GM19193 (cell line): ENCODE results near the gene PODXL2.

ENCODE experiments used
- POLR2A ChIP-seq: IDR thresholded peaks from 4 replicates; pipeline ENCODE4 v1.6.1; 2011; ENCODE audit not compliant: insufficient read depth, insufficient read length; ENCODE audit errors: extremely low read depth

Gene PODXL2

GRCh38 chr3:127692501-127693335 lies 63.7 kb downstream of the PODXL2 start:
- no peak for TF ChIP-seq POLR2A

DNA sequence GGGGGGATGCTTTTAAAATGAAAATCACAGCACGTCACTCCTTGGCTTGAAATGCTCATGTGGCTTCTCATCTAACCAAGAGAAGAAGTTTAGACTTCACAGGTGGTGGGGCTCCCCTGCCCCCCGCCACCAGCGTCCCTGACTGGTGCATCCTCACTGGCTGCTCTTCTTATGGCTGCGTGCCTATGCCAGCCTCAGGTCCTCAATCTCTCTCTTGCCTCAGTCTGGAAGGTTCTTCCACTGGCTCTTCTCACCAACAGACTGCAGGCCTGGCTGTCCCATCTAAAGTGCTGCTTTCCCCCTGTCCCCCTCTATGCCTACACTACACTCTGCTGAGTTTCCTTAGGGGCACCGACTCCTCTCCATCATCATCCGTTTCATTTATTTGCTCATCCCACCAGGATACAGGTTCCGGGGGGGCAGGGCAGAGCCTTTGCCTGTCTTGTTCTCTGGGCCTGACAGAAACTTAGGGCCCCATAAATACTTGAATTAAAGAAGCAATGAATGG lies 64.4 kb downstream of the PODXL2 start:
- no peak for TF ChIP-seq POLR2A

DNA sequence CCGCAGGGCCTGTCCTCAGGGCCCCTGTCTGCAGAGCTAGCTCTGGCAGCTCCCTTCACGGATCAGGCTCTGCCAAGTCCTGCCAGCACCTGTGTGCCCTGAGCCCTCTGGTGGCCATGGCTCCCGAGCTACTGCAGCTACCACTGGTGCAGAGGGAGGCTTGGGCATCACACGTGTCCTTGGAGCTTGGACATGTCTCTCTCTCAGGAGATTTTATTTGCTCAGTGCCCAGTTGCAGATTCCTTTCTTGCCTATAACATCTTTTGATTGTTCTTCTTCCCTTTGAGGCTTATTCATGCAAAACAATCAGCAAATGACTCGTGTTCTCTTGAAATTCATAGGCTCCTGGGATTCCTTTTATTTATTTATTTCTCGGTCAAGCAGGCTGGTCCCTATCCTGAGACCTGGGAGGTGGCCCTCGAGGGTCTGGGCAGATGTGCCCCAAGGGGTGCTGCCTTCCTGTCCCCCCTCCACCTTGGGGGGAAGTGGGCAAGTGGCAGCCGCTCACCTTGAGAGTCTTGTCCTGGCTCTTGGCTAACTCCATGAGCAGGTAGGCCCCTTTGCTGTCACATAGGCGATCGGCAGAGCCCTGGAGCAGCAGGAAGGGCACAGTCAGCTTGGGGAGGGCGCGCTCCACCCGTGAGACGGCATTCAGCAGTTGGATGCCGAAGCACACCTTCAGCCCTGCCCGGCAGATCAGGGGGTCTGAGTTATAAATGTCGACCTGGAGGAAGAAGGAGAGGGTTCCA lies 65.7 kb downstream of the PODXL2 start:
- peak; percentile 21 for TF ChIP-seq POLR2A

DNA sequence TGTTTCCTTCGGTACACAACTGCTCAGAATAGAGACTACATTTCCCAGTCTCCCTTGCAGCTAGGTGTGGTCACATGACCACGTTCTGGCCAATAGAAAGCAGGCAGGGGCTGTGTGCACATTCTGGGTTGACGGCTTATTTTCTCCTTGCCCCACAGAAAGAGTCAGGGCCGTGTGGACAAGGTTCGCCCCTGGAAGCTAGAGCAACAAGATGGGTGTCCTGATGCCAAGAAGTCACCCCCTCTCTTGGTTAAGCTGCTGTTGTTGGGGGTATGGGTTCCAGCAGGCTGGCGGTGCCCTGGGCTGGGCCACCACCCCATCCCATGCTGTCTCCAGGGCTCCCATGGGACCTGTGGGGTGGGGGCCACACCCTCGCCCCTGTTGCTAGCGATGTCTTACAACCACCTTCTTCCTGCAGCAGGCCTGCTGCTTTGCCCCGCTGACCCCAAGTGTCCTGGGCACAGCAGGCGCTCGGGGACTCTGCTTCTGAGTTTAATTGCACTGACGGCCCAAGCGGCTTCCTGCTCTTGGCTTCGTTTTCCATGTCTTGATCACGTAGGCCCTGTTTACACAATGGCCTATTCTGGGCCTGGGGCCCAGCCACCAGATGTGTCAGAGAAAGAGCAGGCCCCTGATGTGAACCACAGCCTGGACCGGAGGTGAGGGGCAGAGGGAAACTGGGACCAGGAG lies 68.7 kb downstream of the PODXL2 start:
- no peak for TF ChIP-seq POLR2A

- no peak for TF ChIP-seq POLR2A
Measured at GRCh38 chr3:127698286-127698685, 69.3 kb downstream of the PODXL2 start.

GRCh38 chr3:127698691-127699415 lies 69.9 kb downstream of the PODXL2 start:
- no peak for TF ChIP-seq POLR2A

- TF ChIP-seq POLR2A: no peak
Measured at GRCh38 chr3:127699416-127700300, 70.7 kb downstream of the PODXL2 start.

DNA sequence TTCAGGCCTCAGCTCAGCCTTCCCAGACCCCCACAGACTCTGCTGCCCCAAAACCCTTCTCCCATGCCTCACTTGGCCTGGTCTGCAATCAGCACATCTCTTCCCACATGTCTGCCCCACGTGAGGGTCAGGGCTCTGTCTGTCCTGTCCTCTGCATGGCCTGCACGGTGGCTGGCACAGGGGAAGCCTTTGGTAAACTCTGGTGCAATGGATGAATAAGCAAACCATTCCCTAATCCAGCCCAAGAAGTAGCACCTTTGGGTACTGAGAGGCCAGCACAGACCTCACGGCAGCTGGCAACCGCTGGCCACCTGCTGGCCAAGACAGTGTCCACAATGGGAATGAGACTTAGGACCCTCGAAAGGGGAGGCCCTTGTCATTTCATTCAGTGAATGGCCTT lies 71.4 kb downstream of the PODXL2 start:
- no peak for TF ChIP-seq POLR2A

DNA sequence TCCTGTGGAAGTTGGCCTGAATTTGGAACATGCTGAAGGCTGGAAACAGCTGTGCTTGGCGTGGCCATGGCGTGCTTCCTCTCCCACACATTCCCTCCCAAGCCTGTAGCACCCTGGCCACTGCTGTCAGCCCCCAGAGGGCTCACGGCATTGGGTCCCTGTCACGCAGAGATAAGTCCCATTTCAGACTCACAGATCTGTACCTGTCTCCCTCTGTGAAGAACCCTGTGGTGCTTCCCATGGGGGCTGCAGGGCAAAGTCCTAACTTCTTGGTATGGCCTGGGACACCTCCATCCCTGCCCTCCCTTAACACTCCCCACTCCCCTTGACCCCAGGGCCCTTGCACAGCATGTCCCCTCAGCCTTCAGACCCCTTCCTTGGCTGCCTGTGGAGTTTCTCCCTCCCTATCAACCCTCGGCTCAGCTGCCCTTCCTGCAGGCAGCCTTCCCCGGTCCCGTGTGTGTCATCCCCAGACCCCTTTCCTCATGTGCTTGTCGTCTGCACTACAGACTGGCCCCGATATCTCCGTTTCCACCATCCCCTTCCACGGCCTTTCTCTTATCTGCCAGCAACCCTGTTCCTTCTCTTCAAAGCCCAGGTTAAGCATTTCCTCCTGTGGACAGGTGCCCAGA lies 72.4 kb downstream of the PODXL2 start:
- TF ChIP-seq POLR2A: no peak

- TF ChIP-seq POLR2A: no peak
Measured at GRCh38 chr3:127702151-127702578, 73.2 kb downstream of the PODXL2 start.

DNA sequence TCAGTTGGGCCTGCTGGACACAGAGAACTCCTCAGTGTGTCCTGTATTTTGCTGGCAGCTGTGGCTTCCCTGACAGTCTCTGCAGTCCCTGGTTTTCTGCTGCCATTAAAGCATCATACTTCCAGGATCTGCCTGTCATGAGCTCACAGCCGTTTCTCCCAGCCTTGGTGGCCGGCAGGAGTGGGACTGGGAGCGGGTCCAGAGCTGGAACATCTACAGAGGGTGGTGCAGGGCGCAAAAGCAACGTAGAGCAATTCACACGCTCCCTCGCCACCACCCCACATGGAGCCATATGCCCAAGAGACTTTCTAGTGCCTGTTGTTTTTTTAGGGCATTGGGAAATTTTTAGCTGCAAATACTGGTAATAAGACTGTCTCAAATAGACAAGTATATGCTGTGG lies 77.3 kb downstream of the PODXL2 start:
- no peak for TF ChIP-seq POLR2A

DNA sequence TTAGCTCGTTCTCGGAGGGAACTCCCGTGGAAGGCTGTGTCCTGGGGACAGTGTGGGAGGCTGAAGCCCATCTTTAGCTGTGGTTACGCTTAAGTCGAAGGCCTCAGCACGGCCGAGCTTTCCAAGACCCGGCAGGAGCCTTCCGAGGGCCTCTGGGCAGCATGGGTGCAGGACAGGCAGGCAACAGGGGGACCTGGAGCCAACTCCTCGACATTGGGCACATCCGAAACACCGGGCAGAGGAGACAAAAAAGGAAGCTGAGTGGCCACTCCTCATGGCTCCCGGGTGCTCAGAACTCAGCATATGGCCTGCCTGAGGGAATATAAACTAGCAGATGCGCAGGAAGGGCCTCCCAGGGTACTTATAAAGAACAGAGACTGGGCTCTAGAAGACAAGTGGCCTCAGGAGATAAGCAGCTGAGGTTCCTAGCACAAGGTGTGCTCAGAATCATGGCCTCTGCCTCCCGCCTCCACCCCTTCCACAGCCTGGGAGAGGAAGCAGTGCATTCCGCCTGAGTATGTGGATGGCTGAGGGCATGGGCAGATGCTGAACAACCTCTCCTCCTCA lies 77.9 kb downstream of the PODXL2 start:
- no peak for TF ChIP-seq POLR2A
